ENCODE measurements around the gene NEURL1.

DNA sequence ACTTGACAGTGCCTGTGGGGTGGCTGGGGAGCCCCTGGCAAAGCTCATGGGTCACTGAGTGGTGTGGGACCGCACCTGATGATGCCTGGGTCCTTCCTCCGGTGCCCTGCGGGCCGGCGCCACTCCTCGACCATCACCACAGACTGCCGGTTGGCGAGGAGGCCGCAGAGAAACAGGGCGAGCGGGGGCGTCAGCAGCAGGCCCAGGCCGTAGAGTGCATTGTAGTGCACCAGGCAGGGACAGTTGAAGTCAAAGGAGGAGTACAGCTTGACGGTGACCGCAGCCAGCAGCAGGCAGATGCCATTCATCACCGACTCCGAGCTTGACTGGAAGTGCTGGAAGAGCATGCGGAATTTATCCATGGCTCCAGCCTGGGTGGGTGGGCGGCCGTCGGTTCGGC is 14.8 kb upstream of the NEURL1 start:
- TF ChIP-seq POLR2A (IDR thresholded peaks at IDR 0.05; ENCODE audit: low read length): no peak
- TF ChIP-seq GATA1 (IDR thresholded peaks at IDR 0.05; ENCODE audit: low read depth, low read length): no peak

Data from erythroblast (primary cell).